HG03064 (cell line): ENCODE measurements around the gene EVA1A.

ENCODE experiments used
- ATAC-seq: cut with Tn5 transposase; IDR thresholded peaks from one replicate; pipeline ENCODE4 v1.9.1; 2021; ENCODE audit warnings: low read depth; ENCODE audit not compliant: unreplicated experiment

EVA1A gene

GRCh38 chr2:75564026-75564688, 3.4 kb upstream of the EVA1A start:
- no peak for ATAC-seq

DNA sequence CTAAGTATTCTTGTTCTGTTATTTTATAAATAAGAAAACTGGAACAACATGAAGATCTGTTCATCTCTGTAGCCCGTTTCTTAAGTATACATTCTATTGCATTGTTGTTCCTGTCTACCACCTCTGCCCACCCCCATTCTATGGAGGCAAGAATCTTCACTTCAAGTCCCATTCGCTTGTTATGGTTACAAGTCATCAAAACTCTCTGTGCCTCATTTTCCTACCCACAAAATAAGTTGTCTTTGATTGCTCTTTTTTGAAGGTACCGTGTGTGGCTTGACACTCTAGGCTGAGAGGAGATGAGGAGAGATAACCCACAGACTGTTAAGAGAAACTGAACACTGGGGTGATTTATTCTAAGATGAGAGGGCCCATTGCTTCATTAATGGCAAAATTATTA, 2.9 kb upstream of the EVA1A start:
- ATAC-seq, result no peak

DNA sequence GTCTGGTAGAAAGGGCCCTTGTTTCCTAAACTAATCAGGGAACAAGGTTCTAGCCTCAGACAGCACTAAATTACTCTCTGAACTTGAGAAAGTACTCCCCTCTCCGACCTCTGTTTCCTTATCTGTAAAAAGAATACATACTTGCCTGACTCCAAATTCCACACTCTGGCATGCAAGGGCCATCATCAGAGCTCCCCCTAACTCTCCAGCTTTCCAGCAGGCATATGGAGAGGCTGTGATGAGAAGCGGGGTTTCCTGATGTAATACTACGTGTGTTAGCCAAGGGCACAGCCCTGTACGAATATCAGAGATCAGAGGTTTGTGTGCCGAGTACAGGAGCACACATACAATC, 1.8 kb upstream of the EVA1A start:
- no peak for ATAC-seq

- no peak for ATAC-seq
These were observed 1.1 kb upstream of the EVA1A start for GRCh38 chr2:75561566-75562512.

- ATAC-seq, result no peak
These were observed 544 bp downstream of the EVA1A start for GRCh38 chr2:75560022-75560767.

GRCh38 chr2:75559680-75560021, 1.1 kb downstream of the EVA1A start:
- ATAC-seq, result no peak

GRCh38 chr2:75558786-75559679, 1.7 kb downstream of the EVA1A start:
- ATAC-seq, result no peak

DNA sequence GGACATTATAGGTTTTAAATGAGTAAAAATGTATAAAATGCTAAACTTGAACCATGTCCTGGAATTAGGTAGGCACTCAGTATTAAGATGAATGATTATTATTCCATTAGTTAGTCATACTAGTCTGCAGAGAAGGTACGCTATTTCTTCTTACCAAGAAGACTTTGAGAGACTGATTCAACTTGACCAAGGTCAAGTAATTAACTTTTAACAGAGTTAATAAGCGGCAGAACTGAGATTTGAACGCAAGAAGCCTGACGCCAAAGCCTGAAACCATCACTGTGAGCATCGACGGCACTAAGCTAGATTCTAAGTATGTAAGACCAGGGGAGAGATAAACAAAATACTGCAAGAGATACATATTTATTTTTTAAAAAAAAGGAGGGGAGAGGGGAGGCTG, 2.6 kb downstream of the EVA1A start:
- ATAC-seq, result no peak

DNA sequence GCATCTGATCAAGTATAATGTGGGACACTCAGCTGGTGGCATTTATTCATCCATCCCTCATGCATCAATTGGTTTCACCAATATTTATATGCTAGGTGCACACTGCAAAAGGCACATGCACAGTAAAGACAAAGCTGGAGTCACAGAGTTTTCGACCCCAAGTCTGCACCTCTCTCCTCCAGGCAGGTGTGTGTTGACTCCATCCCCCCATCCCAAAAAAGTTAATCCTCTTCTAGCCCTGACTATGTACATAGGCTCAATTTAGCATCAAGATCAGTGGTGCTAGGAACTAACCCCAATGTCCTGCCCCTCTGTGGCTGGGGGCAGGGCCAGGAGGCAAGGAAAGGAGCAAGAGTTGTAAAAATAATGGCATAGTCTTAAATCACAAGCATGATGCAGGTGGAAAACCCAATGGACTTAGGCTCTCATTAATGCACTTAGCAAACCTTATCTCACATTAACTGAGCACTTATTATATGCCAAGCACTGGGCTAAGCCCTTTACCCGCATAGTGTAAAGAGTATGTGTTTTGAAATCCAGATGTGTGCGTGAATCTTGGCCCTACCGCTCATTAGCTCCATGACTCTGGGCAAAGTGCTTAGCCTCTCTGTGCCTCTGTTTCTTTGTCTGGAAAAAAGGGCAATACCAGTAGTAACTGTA, 3.1 kb downstream of the EVA1A start:
- ATAC-seq, result no peak

- no peak for ATAC-seq
These were observed 3.9 kb downstream of the EVA1A start for GRCh38 chr2:75556679-75557366.

- ATAC-seq, result no peak
These were observed 5.0 kb downstream of the EVA1A start for GRCh38 chr2:75555701-75556100.

DNA sequence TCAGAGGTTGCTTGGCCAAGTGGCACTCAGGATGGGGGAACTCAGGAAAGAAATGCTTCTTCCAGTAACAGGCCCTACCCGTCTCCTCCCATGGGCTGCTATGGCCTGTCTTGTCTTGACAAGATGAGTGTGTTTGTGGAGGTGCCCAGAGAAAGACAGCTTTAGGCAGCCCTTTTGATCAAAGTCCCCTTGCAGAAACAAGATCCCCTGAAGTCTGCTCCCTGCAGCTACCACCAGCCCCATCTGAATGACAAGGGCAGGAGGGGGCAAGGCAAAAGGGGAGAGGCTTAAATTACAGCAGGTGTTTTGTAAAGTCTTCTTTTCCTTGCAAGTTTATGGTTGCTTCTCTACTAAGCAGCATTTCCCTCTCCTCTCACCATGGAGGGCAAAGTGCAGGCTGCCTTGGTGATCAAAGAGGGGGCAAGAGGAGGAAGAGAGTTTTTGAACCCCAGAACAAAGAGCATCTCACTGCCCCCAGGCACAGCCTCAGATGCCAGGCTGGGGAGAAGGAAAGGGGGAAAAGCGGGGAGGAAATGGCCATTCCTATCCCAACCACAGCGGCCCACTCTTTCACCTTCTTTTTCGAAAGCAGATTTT, 6.7 kb downstream of the EVA1A start:
- no peak for ATAC-seq

DNA sequence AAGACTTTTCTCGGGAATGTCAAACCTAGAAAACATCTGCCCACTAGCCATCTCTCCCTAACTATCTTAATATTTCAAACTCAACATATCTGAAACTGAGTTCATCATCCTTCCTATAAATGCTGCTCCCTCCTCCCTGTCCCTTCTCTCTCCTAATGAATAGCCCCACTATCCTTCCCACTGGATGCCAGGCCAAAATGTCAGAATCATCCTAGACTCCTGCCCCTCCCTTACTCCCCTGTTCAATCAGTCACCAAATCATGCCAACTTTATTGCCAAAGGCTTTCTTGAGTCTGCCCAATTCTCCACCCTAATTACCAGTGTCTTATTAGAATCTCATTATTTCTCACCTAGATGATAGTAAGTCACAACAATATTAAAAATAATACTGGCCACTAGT, 8.5 kb downstream of the EVA1A start:
- ATAC-seq, result no peak

- no peak for ATAC-seq
These were observed 9.3 kb downstream of the EVA1A start for GRCh38 chr2:75551434-75551833.

DNA sequence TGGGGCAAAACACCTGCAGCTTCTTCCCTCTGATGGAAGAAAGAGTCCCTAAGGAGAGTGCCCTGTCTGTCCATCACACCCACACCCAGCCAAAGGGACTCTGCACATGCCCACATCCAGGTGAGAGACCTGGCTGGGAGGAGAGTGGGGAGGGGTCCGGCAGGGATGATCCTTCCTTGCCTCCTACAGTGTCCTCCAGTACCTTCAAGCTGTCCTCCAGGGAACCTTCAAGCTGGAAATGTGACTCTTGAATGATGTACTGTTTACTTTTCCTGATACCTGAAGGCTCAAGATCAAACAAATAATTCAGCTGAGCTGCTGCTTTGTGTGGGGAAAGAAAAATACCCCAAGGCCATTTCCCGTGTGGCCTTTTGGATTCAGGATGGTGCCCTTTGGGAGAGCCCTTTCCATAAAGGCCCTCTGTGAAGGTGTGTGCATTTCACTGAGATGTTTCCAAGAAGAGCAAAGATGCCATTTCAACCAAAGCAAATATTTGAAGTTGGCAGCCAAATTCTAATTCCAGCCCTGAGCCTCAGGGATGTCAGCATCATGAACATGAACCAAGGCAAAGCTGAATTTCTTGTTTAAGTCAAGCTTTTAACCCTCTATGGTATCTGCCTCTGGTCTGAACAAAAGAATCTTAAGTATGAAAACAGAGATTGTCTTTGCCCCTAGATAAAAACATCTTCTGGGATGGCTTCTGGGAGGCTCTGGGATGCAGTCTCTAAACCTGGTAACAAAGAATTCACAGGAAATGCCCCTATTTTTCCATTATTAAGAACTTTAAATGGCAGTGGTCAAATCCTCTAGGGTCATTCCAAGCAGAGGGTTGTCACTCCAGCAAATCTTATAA, 11.1 kb downstream of the EVA1A start:
- no peak for ATAC-seq

DNA sequence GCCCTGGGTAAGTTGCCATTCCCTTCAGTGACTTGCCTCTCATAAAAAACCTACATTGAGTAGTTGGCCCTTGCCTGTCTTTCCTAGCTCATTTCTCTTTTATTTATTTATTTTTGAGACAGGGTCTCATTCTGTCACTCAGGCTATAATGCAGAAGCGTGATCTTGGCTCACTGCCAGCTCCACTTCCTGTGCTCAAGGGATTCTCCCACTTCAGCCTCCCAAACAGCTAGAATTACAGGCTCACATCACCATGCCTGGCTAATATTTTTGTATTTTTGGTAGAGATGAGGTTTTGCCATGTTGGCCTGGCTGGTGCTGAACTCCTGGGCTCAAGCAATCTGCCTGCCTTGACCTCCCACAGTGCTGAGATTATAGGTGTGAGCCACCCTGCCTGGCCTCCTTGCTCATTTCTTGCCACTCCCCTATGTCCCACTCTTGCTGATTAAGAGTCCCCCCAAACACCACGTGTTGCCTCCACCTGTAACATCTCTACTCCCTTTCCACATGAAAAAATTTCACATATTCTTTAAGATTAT, 12.6 kb downstream of the EVA1A start:
- no peak for ATAC-seq

DNA sequence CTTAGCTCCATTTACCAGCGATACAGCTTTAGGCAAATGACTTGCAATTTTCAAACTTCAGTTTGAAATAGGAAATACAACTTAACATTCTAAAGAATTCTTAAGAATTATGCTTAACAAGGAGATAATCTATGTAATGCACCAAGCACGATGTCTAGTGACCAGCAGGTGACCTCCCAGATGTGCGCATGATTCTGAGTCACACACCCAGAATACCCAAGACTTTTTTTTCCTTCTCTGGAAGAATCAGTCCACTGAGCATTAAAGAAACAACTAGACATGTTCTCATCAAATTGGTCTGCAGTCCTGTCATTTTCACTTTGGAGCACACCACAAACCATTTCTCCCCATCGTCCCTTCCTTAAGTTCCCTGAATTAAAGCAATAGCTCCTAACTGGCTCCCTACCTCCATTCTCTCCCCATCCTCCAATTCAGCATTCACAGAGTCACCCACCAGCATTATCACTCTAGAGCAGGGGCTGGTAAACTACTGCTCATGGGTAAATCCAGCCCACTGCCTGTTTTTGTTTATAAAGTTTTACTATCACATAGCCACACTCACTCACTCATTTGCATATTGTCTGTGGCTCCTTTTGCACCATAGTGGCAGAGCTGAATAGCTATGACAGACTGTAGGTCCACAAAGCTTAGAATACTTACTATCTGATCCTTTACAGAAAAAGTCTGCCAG, 13.2 kb downstream of the EVA1A start:
- no peak for ATAC-seq
